Brain microvascular endothelial cell (primary cell): ENCODE results near the gene GALP.
"Not testable (repeated sequence)": the region's sequence is repeated elsewhere in the genome, so short reads cannot be mapped to it uniquely, and the experiment has no call there.

ENCODE experiments used
- DNase-seq: peaks from one replicate; pipeline ENCODE4 v3.0.0-alpha.2; 2020
- H3K27ac ChIP-seq: fragments of 250-450 bp; sonication (Bioruptor Pico); 2 replicates; pipeline ENCODE4 v1.5.1; 2020; ENCODE audit warnings: mild to moderate bottlenecking, moderate library complexity
- H3K27me3 ChIP-seq: fragments of 250-450 bp; sonication (Bioruptor Pico); replicated peaks from 2 replicates; pipeline ENCODE4 v1.5.1; 2020; ENCODE audit warnings: mild to moderate bottlenecking
- H3K36me3 ChIP-seq: fragments of 250-450 bp; sonication (Bioruptor Pico); replicated peaks from 2 replicates; pipeline ENCODE4 v1.5.1; 2020; ENCODE audit warnings: mild to moderate bottlenecking
- H3K4me3 ChIP-seq: 2 replicates; pipeline ENCODE4 v1.5.1; 2011; ENCODE audit warnings: low read depth, mild to moderate bottlenecking, control low read depth, low read length, moderate library complexity
- in situ Hi-C: cut with HindIII; loops from 2 replicates; pipeline ENCODE4 v1.10.0; 2017; ENCODE audit warnings: low sequenced_read_pairs, low pct_ligation_motif_present
- TF ChIP-seq, protein P1 (sequence below): IDR thresholded peaks from 2 replicates; pipeline ENCODE4 v1.5.1; 2011; ENCODE audit warnings: low read depth, mild to moderate bottlenecking, moderate library complexity, low read length, control low read depth, inconsistent platforms; ENCODE audit errors: missing control alignments

The GALP gene

GRCh38 chr19:56144831-56145230, 31.0 kb upstream of the GALP start:
- DNase-seq, result no peak
- Histone ChIP-seq H3K27ac (no peak overlapping the region), H3K27me3 (no peaks in the 10 kb centered on the region), H3K36me3 (peaks cover 25% of the 10 kb centered on the region), H3K4me3 (no peak overlapping the region)
- TF ChIP-seq, protein P1, sequence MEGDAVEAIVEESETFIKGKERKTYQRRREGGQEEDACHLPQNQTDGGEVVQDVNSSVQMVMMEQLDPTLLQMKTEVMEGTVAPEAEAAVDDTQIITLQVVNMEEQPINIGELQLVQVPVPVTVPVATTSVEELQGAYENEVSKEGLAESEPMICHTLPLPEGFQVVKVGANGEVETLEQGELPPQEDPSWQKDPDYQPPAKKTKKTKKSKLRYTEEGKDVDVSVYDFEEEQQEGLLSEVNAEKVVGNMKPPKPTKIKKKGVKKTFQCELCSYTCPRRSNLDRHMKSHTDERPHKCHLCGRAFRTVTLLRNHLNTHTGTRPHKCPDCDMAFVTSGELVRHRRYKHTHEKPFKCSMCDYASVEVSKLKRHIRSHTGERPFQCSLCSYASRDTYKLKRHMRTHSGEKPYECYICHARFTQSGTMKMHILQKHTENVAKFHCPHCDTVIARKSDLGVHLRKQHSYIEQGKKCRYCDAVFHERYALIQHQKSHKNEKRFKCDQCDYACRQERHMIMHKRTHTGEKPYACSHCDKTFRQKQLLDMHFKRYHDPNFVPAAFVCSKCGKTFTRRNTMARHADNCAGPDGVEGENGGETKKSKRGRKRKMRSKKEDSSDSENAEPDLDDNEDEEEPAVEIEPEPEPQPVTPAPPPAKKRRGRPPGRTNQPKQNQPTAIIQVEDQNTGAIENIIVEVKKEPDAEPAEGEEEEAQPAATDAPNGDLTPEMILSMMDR, result no peak
- in situ Hi-C loops, result no loop called here

- DNase-seq, result no peak
- Histone ChIP-seq H3K36me3 (peaks cover 26% of the 10 kb centered on the region), H3K27ac (no peak overlapping the region), H3K27me3 (no peaks in the 10 kb centered on the region), H3K4me3 (no peak overlapping the region)
- TF ChIP-seq, protein P1, result no peak
- in situ Hi-C loops, result no loop called here
Measured at GRCh38 chr19:56145698-56146097, 30.1 kb upstream of the GALP start.

DNA sequence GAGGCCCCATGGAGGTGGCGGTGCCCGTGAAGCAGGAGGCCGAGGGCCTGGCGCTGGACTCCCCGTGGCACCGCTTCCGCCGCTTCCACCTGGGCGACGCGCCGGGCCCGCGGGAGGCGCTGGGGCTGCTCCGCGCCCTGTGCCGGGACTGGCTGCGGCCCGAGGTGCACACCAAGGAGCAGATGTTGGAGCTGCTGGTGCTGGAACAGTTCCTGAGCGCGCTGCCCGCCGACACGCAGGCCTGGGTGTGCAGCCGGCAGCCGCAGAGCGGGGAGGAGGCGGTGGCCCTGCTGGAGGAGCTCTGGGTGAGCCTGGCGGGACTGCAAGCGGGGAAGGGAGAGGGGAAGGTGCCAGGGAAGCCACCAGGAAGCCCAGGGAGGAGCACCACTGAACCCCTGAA, 28.9 kb upstream of the GALP start:
- Histone ChIP-seq H3K4me3 (no peak overlapping the region), H3K27me3 (no peaks in the 10 kb centered on the region), H3K27ac (no peak overlapping the region), H3K36me3 (peaks cover 26% of the 10 kb centered on the region)
- DNase-seq, result no peak
- in situ Hi-C loops, result no loop called here
- TF ChIP-seq, protein P1, result no peak

DNA sequence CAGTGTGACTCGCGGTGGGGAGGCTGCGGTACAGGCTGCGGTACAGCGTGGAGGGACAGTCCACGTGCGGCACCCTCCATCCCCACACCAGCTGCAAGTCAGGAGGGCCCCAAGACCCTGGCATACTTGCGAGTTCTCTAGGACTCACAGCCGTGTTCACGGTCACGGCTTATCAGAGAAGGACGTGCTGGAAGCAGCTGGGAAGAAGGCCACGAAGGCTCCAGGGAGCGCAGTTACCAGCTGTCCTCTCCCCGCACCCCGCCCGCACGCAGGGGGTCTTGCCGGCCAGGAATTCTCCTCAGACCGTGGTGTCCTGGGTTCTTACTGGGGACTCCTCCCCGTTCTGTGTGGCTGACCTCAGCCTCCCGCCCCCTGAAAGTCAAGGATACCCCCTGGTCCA, 28.5 kb upstream of the GALP start:
- Histone ChIP-seq H3K36me3 (peaks cover 26% of the 10 kb centered on the region), H3K27ac (no peak overlapping the region), H3K4me3 (no peak overlapping the region), H3K27me3 (no peaks in the 10 kb centered on the region)
- in situ Hi-C loops, result no loop called here
- TF ChIP-seq, protein P1, result no peak
- DNase-seq, result no peak

- Histone ChIP-seq H3K27ac (no peak overlapping the region), H3K36me3 (peaks cover 22% of the 10 kb centered on the region), H3K27me3 (no peaks in the 10 kb centered on the region), H3K4me3 (no peak overlapping the region)
- TF ChIP-seq, protein P1, result no peak
- DNase-seq, result no peak
- in situ Hi-C loops, result no loop called here
Measured at GRCh38 chr19:56148096-56148495, 27.7 kb upstream of the GALP start.

- DNase-seq, H3K4me3 ChIP-seq, H3K27me3 ChIP-seq, in situ Hi-C loops, H3K27ac ChIP-seq: not testable (repeated sequence)
- H3K36me3 ChIP-seq, result peaks cover 22% of the 10 kb centered on the region
Measured at GRCh38 chr19:56148955-56149655, 26.7 kb upstream of the GALP start.
